GM21825 (cell line): Measurements from ENCODE around the gene ZNF804B.
A peak's percentile ranks its signal among the peaks of the same experiment; 100 is the strongest.

ENCODE experiments used
- ATAC-seq: cut with Tn5 transposase; IDR thresholded peaks from one replicate; pipeline ENCODE4 v1.9.1; 2021; ENCODE audit warnings: mild to moderate bottlenecking, moderate library complexity; ENCODE audit not compliant: unreplicated experiment

ZNF804B gene

DNA sequence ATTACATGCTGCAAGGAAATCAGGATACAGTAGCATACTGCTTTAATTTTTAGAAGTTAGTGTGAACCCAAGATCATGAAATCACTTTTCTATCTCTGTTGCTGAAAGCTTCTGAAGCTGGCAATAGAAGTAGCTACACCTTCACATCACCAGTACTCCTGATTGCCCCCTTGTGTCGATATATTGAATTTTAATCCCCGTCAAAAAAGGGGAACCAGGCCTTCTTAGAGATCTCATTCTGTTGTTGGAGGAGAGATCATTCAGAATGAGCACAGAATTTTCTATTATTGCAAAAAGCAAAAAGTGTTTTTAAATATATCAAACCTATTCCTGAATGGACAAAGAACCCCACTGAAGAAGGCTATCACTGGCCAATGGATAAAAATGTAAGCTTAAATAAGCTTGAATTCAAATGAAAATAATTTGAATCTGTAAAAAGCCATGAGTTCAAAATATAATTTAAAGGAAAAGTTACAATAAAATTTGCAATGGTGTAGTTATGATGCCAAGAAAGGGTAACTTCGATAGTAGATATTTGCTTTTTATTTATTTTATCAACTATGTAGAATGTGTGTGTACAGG lies 75.7 kb downstream of the ZNF804B start:
- peak; percentile 84 for ATAC-seq

DNA sequence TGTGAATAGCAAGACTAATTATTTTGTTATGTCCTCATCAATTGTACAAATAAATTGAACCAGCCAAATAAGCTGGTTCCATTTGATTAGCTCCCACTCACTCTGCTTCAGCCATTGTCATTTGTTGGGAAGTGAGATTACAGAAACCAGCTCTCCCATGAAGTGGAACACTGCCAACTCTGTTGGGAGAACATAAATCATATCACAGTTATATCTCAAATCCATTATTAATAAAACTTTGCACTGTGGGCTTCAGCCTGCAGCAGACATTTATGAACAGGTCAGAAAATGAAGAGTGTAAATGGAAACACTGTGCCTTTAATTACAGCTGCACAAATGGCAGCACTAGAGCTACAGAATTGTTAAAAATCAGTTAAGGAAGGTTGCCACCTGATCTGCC lies 82.7 kb downstream of the ZNF804B start:
- no peak for ATAC-seq

DNA sequence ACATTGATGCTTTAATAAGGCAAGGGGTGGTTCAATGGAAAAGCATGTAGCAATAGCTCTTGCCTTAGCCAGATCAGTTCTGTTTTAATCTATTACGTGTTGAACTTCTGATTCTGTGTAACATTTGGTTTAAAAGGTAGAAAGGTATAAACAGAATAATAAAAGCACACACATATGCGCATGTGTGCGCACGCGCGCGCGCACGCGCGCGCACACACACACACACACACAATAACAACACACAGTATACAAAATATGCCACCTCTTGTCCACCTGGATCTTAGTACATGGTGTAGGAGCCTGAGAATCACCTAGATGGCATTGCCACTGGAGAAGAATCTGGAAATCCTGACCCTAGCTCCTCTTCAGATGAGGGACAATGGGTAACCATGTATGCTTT lies 85.6 kb downstream of the ZNF804B start:
- no peak for ATAC-seq

DNA sequence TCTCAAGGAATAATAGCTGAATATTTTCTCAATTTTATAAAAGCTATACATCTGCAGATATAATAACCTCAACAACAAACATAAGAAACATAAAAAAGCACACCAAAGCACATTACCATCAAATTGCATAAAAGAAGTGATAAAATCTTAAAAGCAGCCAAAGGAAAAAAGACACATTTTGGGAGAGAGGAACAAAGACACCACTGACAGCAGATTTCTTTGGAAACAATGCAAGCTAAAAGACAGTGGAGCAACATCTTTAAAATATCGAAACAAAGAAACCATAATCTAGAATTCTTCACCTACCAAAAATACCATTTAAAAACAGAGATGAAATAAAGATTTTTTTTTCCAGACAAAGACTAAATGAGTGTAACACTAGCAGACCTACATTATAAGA lies 91.7 kb downstream of the ZNF804B start:
- no peak for ATAC-seq

DNA sequence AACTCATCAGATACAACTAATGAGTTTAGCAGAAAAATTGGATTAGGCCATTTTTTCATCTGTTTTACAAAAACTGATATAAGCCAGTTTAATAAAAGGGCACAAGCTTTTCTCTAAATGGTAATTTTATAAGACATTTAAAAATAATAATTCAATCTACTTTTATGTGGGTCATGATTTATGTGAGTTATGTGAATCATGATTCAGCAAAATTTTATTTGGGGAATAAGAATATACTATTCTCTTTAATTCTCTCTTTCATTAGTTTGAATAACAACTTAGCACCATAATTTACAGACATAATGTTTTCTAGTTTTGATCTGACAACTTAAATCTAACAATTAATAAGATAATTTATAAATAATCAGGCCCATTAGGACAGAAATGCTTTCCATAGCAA lies 99.8 kb downstream of the ZNF804B start:
- no peak for ATAC-seq

DNA sequence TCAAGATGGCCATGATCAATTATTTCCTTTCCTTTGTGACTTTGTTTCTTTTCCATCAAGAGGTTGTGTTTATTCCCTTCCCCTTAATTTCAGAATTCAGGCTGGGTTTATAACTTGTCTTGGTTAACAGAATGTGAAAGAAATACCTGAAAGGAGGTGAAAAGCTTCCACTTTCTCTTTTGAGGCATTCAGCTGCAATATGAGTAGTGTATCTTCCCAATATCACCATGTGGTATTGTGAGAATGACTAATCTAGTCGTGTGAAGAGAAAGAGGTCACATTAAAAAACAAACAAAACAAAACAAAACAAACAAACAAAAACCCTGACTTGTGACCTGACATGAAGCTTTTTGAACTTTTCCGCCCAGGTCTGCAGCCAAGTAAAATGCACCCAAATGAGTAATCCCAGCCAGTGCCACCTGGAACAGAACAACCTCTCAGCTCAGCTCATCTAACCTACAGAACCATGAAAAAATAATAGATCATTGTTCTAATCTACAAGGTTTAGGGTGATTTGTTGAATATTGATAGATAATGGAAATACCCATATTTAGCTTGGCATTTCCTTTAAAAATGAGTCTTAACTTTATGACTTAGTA lies 106.9 kb downstream of the ZNF804B start:
- no peak for ATAC-seq

DNA sequence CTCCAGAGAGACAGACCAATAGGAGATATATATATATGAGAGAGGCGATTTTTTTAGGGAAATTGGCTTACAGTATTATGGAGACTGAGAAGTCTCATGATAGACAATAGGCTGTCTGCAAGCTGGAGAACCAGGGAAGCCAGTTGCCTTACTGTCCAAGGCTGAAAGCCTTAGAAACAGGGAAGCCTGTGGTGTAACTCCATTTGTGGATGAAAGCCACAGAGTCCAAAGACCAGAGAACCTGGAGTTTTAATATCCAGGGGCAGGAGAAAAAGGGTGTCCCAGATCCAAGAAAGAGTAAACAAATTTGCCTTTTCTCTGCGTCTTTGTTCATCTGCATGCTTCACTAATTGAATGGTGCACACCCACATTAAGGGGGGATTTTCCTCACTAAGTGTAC lies 107.7 kb downstream of the ZNF804B start:
- no peak for ATAC-seq

DNA sequence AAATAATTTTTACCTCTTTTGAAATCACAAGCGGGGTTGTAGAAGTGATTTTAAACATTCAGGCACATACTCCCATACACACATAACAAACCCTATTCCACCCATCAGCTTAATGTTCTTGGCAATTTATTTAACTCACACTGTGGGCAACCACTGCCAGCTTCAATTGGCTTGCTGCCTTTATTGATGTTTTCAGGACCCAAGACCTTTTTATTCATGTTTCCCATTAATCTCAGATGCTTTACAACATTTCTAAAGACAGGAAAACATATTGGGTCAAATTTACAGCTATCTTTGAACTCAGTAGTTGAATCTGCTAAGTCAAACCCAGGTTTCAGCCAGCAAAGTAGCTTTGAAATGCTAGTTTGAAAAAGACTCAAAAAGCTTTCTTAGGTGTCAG lies 109.0 kb downstream of the ZNF804B start:
- ATAC-seq, result no peak

DNA sequence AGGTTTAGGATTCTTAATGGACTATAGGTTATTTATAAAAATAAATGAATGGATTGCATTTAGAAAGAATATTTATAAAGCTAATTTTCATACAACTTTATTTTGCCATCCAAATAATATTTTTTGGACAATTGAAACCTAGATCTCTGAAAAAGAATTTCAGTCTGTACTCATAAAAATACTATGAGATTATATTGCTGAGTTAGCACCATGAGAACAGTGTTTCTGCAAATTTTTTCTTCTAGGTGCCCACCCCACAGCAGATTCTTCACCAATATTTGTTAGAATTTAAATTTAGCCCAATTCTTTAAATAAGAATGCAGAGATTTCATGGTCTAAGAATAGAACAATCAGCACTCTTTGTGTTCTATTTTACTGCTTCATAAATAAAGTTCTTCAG lies 121.6 kb downstream of the ZNF804B start:
- ATAC-seq, result no peak

DNA sequence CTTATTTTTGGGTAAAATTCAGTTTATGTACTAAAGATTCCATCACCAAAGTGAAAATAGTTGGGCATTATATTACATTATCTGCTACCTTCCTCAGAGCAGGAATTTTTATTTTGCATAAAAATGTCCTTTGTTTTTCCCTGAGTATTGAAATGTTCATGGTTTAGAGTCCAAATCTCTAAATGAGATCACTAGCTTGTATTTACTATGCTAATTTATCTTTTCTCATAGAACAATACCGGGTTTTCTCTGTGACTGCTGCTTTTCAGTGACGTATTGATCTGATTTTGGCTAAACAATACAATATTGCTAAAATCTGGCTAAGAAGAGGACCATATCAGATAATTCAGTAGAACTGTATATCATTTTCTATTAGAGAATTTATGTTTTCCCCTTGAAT lies 125.6 kb downstream of the ZNF804B start:
- no peak for ATAC-seq

DNA sequence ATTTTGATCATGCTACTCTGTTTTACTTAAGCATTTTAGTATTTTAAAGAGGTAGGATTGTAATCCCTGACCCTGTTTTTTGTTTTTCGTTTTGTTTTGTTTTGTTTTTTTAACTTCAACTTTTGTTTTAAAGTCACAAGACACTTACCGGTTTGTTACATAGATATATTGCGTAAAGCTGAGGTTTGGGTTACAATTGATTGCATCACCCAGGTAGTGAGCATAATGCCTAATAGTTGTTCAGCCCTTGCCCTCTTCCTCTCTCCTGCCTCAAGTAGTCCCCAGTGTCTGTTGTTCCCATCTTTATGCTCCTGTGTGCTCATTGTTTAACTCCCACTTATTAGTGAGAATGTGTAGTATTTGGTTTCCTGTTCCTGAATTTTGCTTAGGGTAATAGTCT lies 129.2 kb downstream of the ZNF804B start:
- ATAC-seq, result no peak

DNA sequence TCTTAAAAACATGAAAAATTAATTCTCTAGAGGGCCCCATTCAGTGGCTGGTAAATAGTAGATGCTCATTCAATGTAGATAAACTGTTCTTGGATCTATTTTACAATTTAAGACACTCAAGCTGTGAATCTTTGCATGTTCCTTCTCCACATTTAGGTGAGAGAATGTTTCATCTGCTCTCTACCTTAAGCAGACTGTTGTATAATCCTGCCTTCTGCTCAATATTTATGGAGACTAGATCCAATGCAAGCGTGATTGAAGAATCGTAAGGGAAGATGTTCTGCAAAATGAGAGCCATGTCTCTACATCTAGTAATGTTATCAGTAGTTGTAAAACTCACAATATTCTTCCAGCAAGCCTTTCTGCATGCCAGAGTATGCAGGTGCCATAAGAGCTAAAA lies 151.0 kb downstream of the ZNF804B start:
- ATAC-seq, result no peak

DNA sequence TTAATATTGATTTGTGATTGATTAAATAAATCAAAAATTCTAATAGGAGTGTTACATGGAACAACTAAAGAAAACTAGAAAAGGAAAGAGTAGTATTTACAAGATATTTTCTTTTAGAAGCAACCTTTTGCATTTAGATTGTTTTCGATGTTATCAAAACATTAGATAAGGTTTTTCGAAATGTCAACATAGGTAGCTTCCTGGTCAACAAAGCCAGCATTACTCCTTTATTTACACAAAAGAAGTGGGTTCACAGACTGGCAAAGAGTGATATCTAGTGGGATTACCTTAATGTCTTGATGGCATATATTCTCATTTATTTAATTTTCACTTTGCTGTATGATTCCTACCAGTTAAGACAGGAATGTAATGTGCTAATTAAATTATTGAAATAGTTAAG lies 153.4 kb downstream of the ZNF804B start:
- ATAC-seq, result no peak

DNA sequence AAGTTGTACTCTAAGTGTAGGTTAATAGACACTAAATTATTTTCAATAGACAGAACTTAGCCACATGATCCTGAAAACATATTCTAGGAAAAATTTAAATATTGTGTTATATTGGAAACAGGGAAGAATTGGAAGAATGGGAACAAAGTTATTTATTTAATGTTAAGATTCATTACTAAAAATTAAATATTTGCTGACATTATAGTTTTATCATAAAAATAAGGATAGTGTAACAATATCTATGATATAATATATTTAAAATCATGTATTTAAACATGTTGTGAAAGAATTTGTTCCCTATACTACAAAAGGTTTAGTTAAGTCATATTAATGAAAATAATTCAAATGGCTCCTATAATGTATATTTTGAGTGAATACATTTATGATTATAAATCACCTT lies 156.1 kb downstream of the ZNF804B start:
- ATAC-seq, result no peak

DNA sequence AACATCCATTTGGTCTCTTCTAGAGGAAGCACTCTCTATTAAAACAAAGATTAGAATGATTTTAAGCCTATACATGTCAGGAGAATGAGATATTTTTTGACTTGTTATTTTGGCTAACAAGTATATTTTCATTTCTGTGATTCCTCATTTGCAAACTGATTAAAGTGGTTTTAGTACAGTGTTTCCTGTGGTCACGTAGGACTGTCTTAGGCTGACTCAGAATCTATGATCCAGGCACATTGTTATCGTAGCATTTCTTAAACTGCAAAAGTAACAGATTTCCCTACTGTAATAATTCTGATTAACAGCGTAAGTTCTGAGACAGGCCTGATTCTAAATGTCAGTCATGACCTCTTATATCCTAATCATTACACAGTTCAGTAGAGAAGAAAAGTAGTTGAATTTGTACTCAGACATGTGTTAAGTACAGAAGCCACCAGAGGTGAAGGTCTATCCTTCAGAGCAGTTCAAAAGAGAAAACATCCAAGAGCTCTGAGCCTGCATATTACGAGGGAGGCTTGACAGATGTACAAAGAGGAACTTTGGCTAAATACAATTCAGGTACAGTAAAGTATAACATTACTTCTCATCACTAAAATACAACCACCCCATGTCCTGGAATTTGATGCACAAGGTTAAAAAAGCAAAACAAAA lies 160.1 kb downstream of the ZNF804B start:
- no peak for ATAC-seq

DNA sequence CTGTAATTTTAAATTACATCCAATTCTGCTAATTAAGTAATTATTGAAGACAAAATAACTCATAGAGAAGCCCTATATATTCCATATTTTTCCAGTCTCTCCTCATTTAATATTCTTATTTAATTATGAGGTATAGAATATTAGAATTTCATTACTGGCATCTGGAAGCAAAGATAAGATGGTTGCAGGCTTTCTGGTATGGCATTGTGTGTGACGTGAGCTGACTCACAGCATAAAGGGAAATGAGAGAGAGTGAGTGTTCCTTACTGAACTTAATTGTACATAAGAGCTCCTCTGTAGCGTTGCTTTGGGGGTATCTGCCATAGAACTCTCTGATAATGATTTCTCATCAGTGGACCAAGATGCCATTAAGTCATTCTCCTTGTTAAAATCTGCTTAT lies 163.4 kb downstream of the ZNF804B start:
- ATAC-seq, result no peak

DNA sequence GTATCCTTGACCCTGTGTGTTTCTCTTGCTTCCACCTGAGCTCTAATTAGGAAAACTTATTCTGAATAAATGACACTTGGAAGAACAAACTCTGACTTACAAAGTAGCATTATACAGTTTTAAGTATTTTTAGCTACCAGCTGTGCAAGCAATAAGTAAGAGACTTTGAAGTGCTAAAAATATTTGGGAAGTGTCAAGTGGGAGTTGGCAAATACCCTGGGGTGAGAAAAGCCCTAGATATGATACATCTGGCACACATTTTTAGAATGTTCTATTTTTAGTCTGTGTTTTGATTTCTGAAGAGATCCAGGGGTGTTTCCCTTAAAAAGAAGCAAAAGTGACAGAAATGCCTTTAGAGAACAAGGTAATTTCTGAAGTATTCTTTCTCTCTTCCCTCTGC lies 168.8 kb downstream of the ZNF804B start:
- no peak for ATAC-seq

DNA sequence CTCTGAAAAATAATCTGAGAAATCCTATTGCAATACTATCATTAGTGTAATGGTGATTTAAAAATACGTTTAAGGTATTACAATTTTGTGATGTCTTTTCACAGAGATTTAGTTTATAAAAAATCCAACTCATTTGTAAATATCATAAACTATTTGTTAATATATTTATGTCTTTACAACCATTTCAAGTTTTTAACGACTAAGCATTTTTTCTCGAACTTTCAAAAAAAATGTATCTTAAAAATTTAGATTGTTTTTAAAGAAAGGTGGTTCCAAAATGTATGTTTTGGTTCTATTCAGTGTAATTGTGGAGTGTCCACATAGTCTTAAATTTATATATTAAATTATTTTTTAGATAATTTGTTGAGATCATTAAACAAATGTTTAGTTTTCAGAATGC lies 170.2 kb downstream of the ZNF804B start:
- ATAC-seq, result no peak

DNA sequence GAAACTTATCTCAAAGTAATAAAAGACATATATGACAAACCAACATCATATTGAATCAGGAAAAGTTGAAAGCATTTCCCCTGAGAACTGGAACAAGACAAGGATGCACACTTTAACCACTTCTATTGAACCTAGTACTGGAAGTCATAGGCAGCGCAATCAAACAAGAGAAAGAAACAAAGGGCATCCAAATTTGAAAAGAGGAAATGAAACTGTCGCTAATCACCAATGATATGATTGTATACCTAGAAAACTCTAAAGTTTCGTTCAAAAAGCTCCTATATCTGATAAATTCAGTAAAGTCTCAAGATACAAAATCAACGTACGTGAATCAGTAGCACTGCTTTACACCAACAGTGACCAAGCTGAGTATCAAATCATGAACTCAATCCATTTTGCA lies 173.8 kb downstream of the ZNF804B start:
- ATAC-seq, result no peak

DNA sequence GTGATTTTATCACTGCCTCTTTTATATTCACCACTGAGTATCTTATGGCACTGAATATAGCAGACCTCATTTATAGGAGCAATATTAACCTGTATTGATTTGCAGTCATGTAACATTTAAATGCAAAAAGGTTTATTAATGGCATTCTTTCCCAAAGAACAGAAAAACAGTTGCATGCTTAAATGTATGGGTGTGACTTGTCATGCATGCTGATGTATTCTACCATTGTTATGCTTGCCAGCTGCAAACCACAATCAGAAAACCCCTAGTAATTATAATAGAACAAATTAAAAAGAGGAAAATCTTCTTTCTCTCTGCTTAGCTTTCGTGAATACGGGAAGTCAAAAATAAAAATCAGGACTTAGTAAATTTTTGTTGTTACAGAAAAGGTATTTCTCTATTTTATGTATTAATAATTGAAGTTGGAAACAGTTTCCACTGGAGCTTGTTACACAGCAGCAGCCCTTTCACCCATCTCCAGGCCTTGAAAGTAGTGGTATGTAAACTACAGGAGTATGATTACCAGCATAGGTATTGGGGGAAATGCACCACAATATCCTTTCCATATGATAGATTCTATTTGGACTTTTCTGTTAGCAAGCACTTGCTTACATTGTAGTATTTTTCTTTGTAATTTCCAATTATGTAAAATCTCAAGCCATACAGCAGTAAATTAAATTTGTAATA lies 183.5 kb downstream of the ZNF804B start:
- ATAC-seq, result no peak

DNA sequence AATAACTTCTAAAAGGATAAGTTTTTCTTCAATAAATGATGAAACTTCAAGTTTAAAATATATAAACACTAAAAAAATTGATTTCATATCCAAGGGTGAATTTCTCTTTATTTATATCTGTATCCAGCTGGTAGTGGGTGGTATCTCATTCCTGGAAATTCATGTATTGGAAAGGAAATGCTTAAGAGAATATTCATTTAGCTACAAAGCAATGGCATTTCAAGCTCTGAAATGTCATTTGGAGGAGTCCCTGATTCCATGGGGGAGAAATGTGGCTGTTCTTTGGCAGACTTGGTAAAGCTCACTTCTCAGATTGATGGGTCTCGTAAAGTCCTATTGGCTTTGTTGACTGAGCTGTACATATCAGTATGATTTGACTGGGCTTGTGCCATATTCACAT lies 192.3 kb downstream of the ZNF804B start:
- no peak for ATAC-seq

DNA sequence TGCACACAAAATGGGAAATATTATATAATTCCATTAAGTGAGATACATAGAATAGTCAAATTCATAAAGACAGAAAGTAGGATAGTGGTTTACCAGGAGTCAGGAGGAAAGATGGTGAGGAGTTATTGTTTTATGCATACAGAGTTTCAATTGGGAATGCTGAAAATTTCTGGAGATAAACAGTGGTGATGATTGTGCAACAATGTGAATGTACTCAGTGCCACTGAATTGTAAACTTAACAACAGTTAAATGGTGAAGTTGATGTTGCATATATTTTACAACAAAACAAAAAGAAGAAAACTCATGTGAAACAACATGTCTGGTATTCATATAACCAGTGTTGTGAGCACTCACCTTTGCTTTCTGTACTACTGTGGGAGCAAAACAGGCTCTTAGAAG lies 204.9 kb downstream of the ZNF804B start:
- ATAC-seq, result no peak
